ENCODE measurements around the gene LNPK.

DNA sequence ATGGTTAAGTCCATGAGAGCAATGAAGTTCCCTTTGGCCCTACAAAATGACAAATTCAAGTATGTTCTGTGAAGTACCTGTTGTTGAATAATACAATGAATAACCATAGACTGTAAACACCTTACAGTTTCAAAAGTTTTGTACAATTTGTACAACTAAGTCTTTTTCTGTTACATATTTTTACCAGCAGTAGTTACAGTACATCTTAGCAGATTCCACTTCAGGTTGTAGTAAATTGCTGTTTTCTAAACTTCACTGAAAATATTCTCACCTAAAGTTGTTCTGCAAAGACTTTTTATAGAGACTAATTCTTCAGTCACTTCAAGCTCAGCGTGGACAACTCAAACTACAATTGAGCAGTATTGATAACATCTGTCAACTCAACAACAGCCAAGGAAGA is 28.7 kb downstream of the LNPK start:
- TF ChIP-seq, protein P1, sequence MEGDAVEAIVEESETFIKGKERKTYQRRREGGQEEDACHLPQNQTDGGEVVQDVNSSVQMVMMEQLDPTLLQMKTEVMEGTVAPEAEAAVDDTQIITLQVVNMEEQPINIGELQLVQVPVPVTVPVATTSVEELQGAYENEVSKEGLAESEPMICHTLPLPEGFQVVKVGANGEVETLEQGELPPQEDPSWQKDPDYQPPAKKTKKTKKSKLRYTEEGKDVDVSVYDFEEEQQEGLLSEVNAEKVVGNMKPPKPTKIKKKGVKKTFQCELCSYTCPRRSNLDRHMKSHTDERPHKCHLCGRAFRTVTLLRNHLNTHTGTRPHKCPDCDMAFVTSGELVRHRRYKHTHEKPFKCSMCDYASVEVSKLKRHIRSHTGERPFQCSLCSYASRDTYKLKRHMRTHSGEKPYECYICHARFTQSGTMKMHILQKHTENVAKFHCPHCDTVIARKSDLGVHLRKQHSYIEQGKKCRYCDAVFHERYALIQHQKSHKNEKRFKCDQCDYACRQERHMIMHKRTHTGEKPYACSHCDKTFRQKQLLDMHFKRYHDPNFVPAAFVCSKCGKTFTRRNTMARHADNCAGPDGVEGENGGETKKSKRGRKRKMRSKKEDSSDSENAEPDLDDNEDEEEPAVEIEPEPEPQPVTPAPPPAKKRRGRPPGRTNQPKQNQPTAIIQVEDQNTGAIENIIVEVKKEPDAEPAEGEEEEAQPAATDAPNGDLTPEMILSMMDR (IDR thresholded peaks at IDR 0.05; ENCODE audit: low read depth, low read length) = no peak
- TF ChIP-seq POLR2A (IDR thresholded peaks at IDR 0.05; ENCODE audit: extremely low read depth, insufficient read length) = no peak
- TF ChIP-seq, protein P2, sequence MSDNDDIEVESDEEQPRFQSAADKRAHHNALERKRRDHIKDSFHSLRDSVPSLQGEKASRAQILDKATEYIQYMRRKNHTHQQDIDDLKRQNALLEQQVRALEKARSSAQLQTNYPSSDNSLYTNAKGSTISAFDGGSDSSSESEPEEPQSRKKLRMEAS (IDR thresholded peaks at IDR 0.05; ENCODE audit: low read depth, low read length) = no peak
- TF ChIP-seq MYC (IDR thresholded peaks at IDR 0.05; ENCODE audit: low read depth, low read length) = no peak

Data from NB4 (cell line).